Endometrial microvascular endothelial cells (primary cell): ENCODE data around the gene GBF1. TPM values are rescaled to one million over a fixed set of nuclear protein-coding genes. Genes with fewer than 3 reads are reported as not detected.

ENCODE experiments used
- in situ Hi-C: cut with HindIII; loops from 2 replicates; pipeline ENCODE4 v1.10.0; 2017; ENCODE audit warnings: low sequenced_read_pairs, low pct_unique_long_range_greater_than_20kb; ENCODE audit errors: inconsistent ontology term
- total RNA-seq: library from RNA; depleted of rRNA; stranded (reverse); fragments of >200 nt; gene quantifications from one replicate; pipeline ENCODE4 v1.2.3, GENCODE V29; 2015; ENCODE audit errors: inconsistent ontology term

Gene GBF1
- total RNA-seq, 1 donor from 2014 or later = 47.4 TPM

- in situ Hi-C loops = no loop called here
Observed at GRCh38 chr10:102398172-102399020, 153.1 kb downstream of the GBF1 start.

GRCh38 chr10:102399217-102400021 is 154.1 kb downstream of the GBF1 start:
- in situ Hi-C loops = no loop called here

- in situ Hi-C loops = no loop called here
Observed at GRCh38 chr10:102400076-102400475, 154.7 kb downstream of the GBF1 start.

- in situ Hi-C loops = no loop called here
Observed at GRCh38 chr10:102400598-102401341, 155.4 kb downstream of the GBF1 start.

- in situ Hi-C loops = no loop called here
Observed at GRCh38 chr10:102401342-102401654, 156.0 kb downstream of the GBF1 start.

GRCh38 chr10:102401735-102402511 is 156.6 kb downstream of the GBF1 start:
- in situ Hi-C loops = no loop called here

- in situ Hi-C loops = no loop called here
Observed at GRCh38 chr10:102402512-102402896, 157.2 kb downstream of the GBF1 start.

- in situ Hi-C loops = no loop called here
Observed at GRCh38 chr10:102403115-102403514, 157.8 kb downstream of the GBF1 start.

- in situ Hi-C loops = no loop called here
Observed at GRCh38 chr10:102404361-102405107, 159.2 kb downstream of the GBF1 start.

- in situ Hi-C loops = no loop called here
Observed at GRCh38 chr10:102405108-102405571, 159.8 kb downstream of the GBF1 start.

GRCh38 chr10:102405632-102406031 is 160.3 kb downstream of the GBF1 start:
- in situ Hi-C loops = no loop called here

- in situ Hi-C loops = no loop called here
Observed at GRCh38 chr10:102406815-102407214, 161.5 kb downstream of the GBF1 start.

- in situ Hi-C loops = no loop called here
Observed at GRCh38 chr10:102407425-102408130, 162.2 kb downstream of the GBF1 start.

- in situ Hi-C loops = no loop called here
Observed at GRCh38 chr10:102408131-102408727, 162.9 kb downstream of the GBF1 start.

GRCh38 chr10:102408728-102409603 is 163.6 kb downstream of the GBF1 start:
- in situ Hi-C loops = no loop called here
